Measurements from ENCODE around the gene EHBP1. TPM values are rescaled to one million over a fixed set of nuclear protein-coding genes. Genes with fewer than 3 reads are reported as not detected.
A peak's percentile ranks its signal among the peaks of the same experiment; 100 is the strongest.

Gene EHBP1
- total RNA-seq, 3 donors from 2014 or later, result 65.9 to 118 (median 87.2) TPM

GRCh38 chr2:63056107-63057050 lies 350.9 kb downstream of the EHBP1 start:
- Histone ChIP-seq H3K4me3 (peak overlapping the region in 1 of 3 donors; percentile 58), H3K27me3 (peaks cover 16 to 93% of the 10 kb centered on the region in 2 donors), H3K4me1 (peaks cover 0 to 3% of the 10 kb centered on the region in 2 donors), H3K36me3 (no peaks in the 10 kb centered on the region), H3K9me3 (peaks cover 0 to 16% of the 10 kb centered on the region in 2 donors), H3K27ac (no peak overlapping the region)
- no peak for DNase-seq (ENCODE audit: low spot score in 2 of 2)
- intact Hi-C loops (cut with DNase I; ENCODE audit: low total_unique reads), result no loop called here
- TF ChIP-seq POLR2A (IDR thresholded peaks at IDR 0.05) (no peak), CTCF (IDR thresholded peaks at IDR 0.05) (no peak), POLR2AphosphoS5 (IDR thresholded peaks at IDR 0.05) (no peak)

DNA sequence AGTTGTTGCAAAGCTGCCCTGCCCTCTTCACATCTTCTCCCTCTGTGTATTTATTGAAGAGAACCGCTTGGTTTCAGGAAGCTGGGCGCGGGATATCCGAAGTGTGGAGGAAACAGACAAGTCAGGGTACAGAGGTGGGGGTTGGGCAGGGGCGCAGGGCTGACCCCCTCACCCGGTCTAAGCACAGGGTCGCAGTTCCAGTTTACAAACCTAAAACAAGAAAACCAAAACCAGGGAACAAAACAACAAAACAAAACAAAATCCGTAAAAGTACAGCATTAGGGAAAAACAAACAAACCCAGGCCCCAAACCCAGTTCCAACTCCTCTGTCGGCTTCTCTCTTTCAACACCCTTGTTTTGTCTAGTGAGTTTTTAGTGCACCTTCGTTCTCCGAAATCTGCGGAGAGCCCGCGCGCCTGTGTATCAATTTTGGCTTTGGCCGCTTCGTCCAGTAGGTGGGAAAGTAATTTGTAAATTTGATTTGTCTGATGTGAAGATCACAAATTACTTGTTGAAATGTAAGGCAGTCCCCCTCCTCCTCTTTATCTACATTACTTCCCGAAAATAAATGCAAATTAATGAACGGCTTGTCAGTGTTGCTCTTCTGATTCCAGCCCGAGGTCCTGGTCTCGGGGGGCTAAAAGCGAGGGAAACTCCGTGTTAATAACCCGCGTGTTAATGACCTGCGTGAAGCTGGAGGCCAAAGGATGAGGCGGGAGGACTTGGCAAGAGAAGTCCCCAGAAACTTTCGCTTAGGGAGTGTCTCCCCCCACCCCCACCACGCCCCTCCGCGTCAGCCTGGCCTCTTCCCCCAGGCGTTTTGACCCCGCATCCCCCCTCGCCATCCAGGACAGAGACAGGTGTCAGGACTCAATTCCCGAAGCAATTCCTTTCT lies 352.0 kb downstream of the EHBP1 start:
- H3K4me1 ChIP-seq, result peaks cover 0 to 3% of the 10 kb centered on the region in 2 donors
- H3K27ac ChIP-seq, result no peak overlapping the region
- DNase-seq (ENCODE audit: low spot score in 2 of 2), result no peak
- intact Hi-C loops (cut with DNase I; ENCODE audit: low total_unique reads), result no loop called here
- H3K27me3 ChIP-seq, result peaks cover 16 to 94% of the 10 kb centered on the region in 2 donors
- TF ChIP-seq POLR2A (IDR thresholded peaks at IDR 0.05) (no peak), CTCF (IDR thresholded peaks at IDR 0.05) (no peak), POLR2AphosphoS5 (IDR thresholded peaks at IDR 0.05) (no peak)
- peaks cover 0 to 7% of the 10 kb centered on the region in 2 donors for H3K9me3 ChIP-seq
- peak overlapping the region in 1 of 3 donors; percentile 58 for H3K4me3 ChIP-seq
- no peaks in the 10 kb centered on the region for H3K36me3 ChIP-seq

DNA sequence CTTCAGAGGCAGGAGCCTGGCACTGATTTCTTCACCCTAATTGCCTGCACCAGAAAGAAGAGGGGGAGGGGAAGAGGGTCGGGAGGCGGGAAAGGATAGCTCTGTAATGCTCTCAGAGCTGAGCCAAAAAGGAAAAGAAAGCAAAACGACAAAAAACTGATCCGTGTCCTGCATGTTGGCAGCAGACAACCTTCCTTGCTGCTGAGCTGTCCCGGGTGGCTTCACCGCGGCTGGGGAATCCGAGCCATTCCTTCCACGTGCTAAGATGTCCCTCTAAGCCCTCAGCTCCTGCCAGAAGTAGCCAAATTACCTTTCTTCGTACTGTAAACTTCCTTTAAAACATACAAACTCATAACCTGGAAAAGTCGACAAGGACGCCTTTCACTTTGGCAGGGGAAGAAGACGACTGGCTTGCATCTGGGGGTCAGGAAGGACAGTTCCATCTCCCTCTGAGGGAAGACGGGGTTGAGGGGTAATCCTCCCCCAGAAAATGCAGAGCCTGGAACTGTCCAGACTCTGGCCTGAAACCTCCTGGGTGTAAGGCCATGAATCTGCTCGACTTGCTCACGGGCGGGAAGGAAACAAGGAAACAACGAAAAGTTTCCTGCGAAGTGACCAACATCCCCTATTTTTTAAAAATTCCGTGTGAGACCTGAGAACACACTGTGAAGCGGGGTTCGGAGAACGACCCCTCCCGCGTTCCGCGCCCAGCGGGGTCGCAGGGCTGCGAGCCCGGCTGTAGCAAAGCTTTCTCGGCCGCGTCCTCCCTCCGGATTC lies 352.8 kb downstream of the EHBP1 start:
- DNase-seq (ENCODE audit: low spot score in 2 of 2), result no peak
- Histone ChIP-seq H3K9me3 (peaks cover 0 to under 1% of the 10 kb centered on the region in 2 donors), H3K36me3 (no peaks in the 10 kb centered on the region), H3K27ac (no peak overlapping the region), H3K27me3 (peaks cover 16 to 96% of the 10 kb centered on the region in 2 donors), H3K4me1 (peaks cover 0 to 3% of the 10 kb centered on the region in 2 donors), H3K4me3 (peak overlapping the region in 1 of 3 donors; percentile 54)
- intact Hi-C loops (cut with DNase I; ENCODE audit: low total_unique reads), result no loop called here
- TF ChIP-seq POLR2A (IDR thresholded peaks at IDR 0.05) (no peak), POLR2AphosphoS5 (IDR thresholded peaks at IDR 0.05) (peak in 2 of 3 donors; percentile 4 to 32), CTCF (IDR thresholded peaks at IDR 0.05) (no peak)

- no peak overlapping the region for H3K27ac ChIP-seq
- intact Hi-C loops (cut with DNase I; ENCODE audit: low total_unique reads), result no loop called here
- H3K9me3 ChIP-seq, result no peaks in the 10 kb centered on the region
- DNase-seq (ENCODE audit: low spot score in 2 of 2), result no peak
- TF ChIP-seq POLR2A (IDR thresholded peaks at IDR 0.05), result no peak
- no peak for TF ChIP-seq CTCF (IDR thresholded peaks at IDR 0.05)
- TF ChIP-seq POLR2AphosphoS5 (IDR thresholded peaks at IDR 0.05), result no peak
- H3K36me3 ChIP-seq, result no peaks in the 10 kb centered on the region
- H3K4me1 ChIP-seq, result peaks cover 0 to 3% of the 10 kb centered on the region in 2 donors
- H3K27me3 ChIP-seq, result peaks cover 16 to 92% of the 10 kb centered on the region in 2 donors
- H3K4me3 ChIP-seq, result peak overlapping the region in 2 of 3 donors; percentile 10 to 54
These were observed 353.6 kb downstream of the EHBP1 start for GRCh38 chr2:63058921-63059792.
